Measurements from ENCODE around the gene PTPN2.

- TF ChIP-seq POLR2AphosphoS5 (IDR thresholded peaks at IDR 0.05; ENCODE audit: low read depth) = no peak
- no peak for TF ChIP-seq CTCF (conservative IDR thresholded peaks at IDR 0.05; ENCODE audit: low read depth in 2 of 2)
These were observed 132.1 kb downstream of the PTPN2 start for GRCh38 chr18:12751891-12752290.

Measured in GM23338 (cell line).